G401.6 (cell line): ENCODE data around the gene ACO2.
A peak's percentile ranks its signal among the peaks of the same experiment; 100 is the strongest.
"Not testable (repeated sequence)": the region's sequence is repeated elsewhere in the genome, so short reads cannot be mapped to it uniquely, and the experiment has no call there.

Experiments used
- FAIRE-seq: peaks from 2 replicates; lab custom pipeline; 2012; peaks lifted over from hg19 to GRCh38; lab: Jason Lieb, UNC

Gene ACO2

DNA sequence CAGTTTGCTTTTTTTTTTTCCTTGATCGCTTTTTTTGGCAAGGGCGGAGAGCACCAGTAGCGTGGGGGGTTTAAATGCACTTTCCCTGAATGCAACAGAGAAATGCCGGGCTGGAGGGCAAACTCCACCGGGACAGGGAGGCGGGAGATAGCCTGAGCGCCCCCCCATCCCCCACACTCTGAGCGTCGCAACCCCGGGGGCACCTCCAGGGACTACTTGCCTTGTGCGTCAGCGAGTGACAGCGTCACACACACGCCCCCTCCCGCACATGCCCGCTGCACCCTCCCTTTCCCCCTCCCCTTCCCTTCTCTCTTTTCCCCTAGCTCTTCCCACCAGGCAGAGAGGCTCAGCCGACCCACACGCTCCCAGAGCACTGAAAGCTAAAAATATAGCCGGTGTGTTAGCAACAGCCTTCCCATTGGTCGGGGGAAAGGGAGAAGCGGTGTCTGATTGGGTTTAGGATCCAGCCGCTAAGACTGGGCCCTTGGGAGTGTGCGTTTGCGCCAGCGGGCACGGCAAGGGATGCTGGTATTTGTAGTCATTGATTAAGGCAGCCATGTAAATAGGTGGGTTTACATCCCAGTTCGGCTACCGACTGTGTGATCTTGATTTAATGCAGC, 20.6 kb upstream of the ACO2 start:
- FAIRE-seq: peak; percentile 100

DNA sequence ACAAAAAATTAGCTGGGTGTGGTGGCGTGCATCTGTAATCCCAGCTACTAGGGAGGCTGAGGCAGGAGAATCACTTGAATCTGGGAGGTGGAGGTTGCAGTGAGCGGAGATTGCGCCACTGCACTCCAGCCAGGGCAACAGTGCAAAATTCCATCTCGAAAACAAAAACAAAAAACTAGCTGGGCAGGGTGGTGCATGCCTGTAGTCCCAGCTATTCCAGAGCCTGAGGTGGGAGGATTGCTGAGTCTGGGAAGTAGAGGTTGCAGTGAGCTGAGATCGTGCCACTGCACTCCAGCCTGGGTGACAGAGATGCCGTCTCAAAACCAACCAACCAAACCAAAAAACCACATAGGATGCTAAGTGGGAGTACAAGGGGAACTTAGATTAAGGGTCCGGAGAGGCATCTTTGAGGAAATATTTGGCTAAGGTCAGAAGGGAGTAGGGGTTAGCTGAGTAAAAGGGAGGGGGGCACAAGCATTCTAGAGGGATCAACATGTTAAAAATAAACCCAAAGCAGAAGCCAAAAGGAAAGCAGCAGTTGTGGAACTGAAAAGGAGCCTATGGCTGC, 10.7 kb upstream of the ACO2 start:
- FAIRE-seq: no peak

DNA sequence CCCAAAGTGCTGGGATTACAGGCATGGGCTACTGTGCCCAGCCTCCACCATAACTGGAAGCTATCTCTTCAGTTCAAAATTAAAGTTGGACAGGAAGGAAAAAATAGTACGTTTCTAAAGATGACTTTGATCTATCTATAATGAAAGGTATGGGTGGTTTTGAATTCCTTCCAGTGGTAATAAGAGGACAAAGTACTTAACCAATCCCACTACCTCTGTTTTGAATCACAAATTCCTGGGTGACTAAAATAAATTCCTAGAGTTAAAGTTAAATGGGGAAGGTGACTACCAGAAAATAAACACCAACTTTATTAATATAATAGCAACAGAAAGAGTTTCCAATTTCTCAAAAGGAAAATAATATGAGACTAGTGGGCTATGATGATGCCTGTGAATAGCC, 9.5 kb upstream of the ACO2 start:
- FAIRE-seq: no peak

DNA sequence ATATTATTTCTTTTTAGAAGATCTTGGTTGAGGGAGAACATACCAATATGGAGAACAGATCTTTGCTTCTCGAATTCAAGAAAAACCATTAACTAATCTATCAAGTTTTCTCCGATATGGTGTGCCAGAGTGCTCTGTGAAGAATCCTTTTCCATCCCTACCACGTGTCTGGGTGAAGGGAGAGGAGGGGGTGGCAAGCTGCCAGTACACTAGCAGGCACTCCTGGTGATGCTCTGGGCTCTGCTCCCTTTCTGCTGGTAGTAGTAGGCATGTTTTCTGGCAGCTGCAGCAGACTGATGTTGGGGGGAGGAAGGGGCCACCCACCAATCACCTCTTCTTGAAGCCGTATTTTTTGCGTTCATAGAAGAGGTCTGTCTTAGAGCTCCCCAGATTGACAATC, 8.8 kb upstream of the ACO2 start:
- not testable (repeated sequence) for FAIRE-seq

DNA sequence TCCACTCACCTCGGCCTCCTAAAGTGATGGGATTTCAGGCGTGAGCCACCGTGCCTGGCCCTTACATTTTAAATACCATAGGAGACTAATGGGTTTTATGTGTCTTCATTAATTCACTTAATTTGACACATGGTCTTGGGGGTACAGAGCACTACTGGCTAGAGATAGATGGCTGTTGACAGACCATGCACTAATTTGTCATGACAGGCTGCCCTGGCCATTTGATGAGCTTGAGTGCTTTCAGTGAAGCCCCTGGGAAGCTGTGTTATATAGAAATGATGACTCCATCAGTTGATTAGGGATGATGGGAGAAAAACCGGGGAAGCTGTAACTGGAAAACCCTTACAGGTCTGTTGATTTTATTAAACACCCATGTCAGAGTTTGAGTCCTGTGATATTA, 7.0 kb upstream of the ACO2 start:
- FAIRE-seq: no peak

DNA sequence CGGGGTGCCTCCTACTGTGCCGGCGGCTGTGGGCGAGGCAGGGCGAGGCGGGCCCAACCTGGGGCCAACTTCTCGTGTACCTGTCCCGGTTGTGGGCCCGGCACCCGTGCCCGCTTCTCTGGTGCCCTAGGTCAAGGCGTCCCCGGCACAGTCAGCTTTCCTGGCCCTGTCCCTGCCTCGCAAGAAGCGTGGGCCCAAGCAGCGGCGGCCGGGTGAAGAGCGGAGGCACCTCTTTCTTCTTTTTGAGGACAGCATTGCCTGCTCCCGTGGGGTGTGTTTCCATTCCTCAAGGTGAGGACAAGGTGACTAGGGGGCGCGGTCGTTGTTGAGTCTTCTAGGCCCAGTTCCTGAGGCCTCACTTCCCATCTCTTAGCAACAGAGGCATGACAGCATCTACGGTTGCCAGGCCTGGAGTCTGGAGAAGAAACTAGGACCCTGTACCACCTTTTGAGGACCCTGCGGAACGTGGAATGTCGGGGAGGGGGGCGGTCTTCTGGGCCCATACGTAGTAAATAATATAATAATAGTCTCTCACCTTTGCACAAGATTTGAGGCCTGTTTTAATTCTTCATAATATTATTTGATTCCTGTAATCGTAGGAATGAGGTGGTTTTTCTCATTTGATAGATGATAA, 418 bp downstream of the ACO2 start:
- no peak for FAIRE-seq

DNA sequence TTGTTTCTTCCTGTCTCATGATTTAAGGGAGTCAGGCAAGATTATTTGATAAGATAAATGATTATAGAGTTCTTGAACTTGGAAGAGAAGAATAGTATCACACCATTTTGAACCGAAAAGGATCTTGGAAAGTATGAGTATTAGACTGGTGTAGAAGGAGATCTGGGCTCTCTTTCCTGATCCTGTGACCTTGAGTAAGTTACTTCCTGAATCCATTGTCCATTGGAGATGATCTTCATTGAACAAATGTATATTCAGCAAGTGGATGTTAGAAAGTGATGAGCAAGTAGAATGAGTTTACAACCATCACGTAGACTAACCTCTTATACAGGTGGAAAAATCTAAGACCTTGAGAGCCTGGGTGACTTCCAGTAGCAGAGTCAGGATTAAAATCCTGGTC, 2.0 kb downstream of the ACO2 start:
- no peak for FAIRE-seq

DNA sequence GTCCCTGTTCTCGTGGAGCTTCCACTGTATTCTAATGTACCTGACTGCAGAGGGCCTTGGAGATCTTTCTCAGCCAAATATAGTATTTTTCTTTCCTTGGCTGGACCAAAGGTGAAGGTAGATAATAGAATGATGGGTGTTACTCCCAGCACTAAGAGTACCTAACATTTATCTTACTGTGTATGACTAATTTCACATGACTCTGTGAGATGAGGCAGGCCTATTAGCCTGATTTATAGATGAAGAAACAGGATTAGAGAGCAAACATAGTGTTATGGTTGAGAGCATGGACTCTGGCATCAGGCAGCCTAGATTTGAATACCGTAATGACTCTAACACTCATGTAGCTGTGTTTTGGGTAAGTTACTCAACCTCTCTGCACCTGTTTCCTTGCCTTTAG, 2.7 kb downstream of the ACO2 start:
- no peak for FAIRE-seq

DNA sequence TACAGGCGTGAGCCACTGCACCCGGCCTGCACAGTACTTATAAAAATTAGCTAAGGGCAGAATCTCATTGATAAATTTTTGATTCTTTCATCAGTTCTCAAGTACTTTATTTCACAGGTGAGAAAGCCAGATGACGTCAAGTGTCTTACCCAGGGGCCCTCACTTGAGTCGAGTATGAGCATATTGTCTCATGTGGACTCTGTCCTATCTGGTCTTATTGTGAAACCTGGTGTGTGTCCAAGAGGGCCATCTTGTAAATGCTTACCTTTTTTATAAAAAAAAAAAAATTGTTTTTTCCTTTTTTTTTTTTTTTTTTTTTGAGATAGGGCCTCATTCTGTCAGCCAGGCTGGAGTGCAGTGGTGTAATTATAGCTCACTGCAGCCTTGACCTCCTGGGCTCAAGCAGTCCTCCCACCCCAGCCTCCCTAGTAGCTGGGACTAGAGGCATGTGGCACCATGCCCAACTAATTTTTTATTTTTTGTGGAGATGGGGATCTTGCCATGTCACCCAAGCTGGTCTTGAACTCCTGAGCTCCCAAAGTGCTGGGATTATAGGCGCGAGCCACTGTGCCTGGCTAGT, 6.0 kb downstream of the ACO2 start:
- no peak for FAIRE-seq

DNA sequence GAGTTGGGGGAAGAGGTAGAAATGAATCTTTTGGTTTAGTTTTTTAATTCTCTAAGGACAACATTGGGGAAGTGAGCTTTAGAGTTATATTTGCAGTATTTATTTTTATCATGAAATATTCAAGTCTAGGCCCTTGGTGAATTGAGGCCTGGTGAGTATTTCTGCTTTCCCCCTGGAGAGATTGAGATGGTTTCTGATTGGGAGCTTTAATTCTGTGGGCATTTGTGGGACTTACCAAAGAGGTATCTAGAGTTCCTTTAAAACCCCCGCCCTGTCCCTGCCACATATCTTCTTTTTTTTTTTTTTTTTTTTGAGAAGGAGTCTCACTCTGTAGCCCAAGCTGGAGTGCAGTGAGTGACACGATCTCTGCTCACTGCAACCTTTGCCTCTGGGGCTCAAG, 9.6 kb downstream of the ACO2 start:
- FAIRE-seq: no peak

DNA sequence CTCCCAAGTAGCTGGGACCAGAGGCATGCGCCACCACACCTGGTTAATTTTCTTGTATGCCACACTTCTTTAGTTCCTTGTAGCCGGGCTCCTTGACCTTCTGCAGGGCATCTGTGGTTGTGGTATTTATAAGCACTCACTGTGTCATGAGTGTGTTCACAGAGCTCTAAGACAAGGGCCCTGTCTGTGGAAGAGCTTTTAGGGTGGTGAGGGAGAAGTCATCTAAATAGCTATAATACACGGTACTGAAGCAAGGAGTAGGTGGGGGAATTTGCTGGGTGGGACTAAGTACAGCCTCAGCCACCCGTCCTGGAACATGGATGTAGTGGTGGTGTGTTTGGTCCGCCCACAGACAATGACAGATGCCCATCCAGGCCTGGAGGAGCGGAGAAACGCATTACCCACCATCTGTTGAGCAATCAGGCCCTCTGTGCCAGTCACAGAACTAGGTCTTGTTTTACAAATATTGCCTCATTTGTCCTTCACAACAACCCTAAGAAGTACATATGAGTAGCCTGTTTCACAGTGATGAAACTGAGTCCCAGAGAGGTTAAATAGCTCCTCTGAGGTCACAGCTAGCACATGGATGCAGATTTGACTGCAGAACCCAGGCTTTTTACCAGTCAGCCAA, 10.1 kb downstream of the ACO2 start:
- FAIRE-seq: no peak

DNA sequence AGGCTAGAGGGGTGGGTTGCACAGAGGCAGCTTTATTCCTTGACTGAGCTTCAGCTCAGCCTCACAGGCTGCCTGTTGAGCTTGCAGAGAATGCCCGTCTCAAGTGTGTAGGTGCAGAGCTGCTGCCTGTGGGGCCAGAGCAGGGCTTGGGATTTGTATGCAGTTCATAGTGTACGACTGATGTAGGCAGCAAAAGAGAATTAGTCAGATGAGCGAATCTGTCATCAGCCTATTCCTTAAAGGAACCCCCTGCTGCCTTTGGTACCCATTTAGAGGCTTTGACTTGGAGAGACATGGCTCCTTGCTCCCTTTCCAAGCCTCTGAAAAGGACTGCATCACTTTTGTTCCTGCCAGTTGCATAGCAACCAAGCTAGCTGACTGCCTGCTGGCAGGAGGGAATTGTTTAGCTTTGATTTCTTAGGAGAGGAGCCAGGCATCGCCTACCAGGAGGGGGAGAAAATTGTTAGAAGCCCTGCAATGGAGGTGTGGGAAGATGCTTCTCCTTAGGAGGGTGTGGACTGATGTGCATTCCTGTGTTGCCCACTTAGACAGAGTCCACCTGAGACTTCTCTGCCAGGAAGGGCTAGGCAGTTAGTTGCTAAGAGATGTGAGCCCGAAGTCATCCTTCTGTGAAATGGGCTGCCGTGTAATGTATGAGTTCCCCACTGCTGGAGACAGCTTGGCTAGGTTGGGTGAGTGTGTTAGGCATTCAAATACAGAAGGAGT, 10.9 kb downstream of the ACO2 start:
- FAIRE-seq: no peak

DNA sequence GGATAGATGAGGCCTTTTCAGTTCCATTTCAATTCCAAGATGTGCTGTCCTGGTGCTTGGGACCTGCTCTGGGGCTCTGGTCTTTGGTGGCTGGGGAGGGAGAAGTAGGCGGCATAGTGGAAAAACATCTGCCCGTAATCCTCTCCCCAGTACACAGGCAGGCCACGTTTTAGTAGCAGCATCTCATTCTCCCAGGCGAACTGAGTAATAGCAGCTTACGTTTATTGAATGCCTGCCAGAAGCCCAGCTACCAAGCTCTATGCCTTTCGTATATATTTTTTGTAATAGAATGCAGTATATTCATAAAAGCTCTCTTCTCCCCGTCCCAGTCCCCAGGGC, 11.4 kb downstream of the ACO2 start:
- FAIRE-seq: no peak

DNA sequence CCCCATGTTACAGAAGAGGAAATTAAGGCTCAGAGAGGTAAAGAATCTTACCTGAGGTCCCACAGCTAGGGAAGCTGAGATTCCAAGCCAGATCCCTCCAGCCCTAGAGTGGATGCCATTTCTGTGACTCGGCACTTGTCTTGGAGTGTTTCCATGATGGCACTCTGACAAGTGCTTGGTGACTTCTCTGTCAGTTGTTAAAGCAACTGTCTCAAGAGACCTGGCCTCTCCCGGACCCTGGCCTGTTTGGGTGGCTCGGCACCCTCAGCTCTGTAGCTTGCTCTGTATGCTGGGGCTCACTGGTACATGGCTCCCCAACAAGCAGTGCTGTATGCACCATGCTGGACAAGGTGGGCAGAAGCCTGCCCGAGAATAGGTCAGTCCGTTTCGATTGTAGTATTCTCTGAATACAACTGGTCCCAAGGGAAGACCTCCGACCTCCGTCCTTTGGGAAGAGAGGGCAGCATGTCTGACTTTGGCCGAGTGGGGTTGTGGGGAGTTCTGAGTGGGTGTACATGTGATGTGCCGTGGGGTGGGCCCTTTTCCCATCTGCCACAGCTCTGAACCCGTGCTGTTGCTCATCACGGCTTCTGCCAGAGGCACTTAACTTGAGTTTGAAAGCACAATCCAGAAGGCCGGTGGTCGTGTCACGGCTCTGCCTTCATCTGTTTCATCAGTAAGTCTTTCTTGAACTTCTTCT, 12.4 kb downstream of the ACO2 start:
- FAIRE-seq: no peak

DNA sequence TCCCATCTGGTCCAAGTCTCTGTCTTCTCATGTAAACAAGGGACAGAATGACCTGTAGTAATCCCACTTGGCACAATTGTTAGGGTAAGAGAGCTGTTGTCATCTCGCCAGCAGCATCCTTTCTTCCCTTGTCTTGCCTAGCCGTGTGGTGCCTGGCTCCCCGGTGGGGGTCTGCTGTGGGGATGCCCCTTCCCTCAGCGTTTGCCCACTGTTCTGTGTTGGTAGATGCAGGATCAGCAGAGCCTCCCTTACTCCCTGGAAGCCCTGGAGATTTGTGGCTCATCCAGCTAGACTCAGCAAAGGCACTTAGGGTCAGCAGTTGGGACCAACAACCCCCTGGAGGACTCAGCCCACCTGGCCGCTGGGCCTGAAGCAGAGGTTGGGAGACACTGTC, 13.0 kb downstream of the ACO2 start:
- no peak for FAIRE-seq

DNA sequence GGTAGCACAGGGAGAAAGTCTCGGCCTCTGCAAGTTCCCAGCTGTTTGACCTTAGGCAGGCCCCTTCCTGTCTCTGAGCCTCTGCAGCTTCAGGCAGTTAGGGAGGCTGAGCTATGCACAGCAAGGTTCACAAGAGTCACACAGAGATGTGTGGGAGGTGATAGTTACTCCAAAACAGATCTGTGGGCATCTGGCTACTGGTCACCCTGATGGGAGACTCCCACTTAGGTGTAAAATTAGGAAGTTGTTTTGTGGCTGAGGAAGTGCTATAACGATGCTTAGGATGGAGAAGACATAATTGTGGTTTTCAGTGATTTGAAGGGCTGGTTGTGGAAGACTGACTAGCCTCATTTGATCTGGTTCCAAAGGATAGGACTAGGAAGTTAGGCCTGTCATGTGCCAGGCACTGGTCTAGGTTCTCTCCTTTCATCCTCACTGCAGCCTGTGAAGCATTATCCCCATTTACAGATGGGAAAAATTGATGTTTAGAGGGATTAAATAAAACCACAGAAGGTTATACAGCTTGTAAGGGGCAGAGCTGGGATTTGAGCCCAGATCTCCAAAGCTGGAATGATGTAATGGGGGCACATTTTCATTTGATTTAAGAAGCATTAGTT, 13.5 kb downstream of the ACO2 start:
- FAIRE-seq: no peak

DNA sequence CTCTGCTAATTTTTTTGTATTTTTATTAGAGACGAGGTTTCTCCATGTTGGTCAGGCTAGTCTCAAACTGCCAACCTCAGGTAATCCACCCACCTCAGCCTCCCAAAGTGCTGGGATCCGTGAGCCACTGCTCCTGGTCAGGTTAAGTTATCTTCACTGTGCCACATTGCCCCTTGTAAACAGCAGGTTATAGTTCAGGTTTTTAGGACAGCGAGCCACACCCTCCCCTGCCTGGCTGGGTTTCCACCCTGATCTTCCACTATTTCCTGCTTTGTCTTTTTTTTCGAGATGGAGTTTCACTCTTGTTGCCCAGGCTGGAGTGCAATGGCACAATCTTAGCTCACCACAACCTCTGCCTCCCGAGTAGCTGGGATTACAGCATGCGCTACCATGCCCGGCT, 16.1 kb downstream of the ACO2 start:
- FAIRE-seq: no peak

DNA sequence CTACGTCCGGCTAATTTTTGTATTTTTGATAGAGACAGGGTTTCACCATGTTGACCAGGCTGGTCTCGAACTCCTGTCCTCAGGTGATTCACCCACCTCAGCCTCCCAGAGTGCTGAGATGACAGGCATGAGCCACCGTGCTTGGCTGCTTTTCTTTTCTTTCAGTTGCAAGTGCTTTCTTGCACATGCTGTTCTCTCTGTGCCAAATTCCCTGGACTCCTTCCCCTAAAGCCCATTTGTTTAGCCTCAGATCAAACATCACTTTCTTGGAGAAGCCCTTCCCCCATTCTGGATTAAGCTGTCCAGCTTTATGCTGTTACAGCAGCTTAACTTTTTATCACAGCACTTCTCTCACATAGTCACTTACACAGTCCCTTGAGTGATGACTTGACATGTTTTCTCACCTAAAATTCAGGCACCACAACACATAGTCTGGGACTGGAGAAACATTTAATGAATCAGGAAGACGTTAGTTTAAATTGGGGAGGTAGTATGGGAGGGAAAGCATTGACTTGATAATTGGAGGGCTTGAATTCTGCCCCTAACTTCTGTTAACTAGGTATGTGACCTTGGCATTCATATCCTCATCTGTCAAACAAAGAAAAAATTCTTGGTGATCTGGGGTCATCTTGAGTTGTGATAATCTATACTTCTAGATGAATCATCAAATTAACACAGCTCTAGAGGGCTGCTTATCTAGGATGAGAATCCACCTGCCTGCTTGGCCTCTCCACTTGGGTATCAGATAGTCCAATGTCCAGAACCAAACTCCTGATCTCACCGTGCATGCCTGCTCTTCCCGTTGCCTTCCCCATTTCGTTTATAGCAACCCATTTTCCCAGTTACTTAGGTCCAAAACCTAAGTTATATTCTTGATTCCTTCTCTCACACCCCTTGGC, 18.4 kb downstream of the ACO2 start:
- FAIRE-seq: no peak

DNA sequence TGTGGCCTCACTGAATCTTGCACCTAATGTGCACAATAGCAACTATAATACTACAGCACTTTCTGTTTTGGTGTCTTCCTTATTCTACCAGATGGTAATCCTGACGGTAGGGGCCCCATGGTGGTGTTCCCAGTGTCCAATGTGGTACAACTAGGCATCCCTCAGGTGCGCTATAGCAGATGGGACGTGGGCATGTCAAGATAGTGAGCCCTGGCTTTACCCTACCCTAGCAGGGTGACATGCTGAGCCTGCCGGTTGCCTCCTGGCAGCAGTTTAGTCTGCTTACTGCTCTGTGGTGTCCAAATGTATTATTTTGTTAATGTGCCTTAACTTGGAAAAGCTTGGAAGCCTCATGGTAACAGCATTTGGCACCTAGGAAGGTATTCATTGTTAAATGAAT, 19.2 kb downstream of the ACO2 start:
- FAIRE-seq: no peak

DNA sequence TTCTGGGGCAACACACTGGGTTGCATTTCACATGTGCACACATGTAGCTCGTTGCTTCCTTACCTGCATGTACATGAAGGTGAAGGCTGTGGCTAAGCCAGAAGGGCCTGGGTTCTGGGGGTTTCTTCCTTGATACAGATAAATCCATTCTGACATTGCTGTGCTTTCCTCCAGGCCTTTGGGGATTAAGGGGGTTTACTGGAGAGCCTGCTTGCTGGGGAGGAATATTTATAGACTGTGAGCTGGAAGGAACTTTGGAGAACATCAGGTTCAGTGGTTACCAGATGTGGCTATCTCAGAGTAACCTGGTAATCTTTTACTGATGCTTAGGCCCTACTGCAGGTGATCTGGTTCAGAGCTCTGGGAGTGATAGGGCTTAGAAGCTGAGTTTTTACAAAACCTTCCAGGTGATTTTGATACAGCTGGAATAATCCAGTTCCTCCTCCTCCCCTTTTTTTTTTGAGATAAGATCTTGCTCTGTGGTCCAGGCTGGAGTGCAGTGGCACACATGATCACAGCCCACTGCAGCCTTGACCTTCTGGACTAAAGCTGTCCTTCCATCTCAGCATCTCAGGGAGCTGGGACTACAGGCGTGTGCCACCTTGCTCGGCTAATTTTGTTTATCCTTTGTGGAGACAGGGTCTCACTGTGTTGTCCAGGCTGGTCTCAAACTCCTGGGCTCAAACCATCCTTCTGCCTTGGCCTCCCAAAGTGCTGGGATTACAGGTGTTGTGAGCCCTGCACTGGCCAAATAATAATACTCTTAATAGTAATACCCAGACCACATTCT, 19.9 kb downstream of the ACO2 start:
- FAIRE-seq: no peak
